Hair follicular keratinocyte (primary cell): Measurements from ENCODE around the gene ITGA11. TPM values are rescaled to one million over a fixed set of nuclear protein-coding genes. Genes with fewer than 3 reads are reported as not detected.

ENCODE experiments used
- total RNA-seq: library from RNA; depleted of rRNA; stranded (reverse); fragments of >200 nt; gene quantifications from 2 replicates; pipeline ENCODE4 v1.2.3, GENCODE V29; 2015

Gene ITGA11
- total RNA-seq: 0.08 and 0.27 TPM in 2 replicates

GRCh38 chr15:68431792-68432401, at the start of gene ITGA11:
Gene ITGA11 (minus strand): TSS chr15:68432163. CDS start chr15:68432066, 97 bp downstream.

GRCh38 chr15:68277603-68278344, 154.2 kb downstream of the ITGA11 start, which contains the start of gene FEM1B:
Gene FEM1B (plus strand): TSS chr15:68277745. CDS start chr15:68278418, 673 bp downstream.

Other genes with a start within 250 kb of the ITGA11 start
- gene CALML4, start 226.8 kb downstream of the ITGA11 start, total RNA-seq: 2.1 and 2.9 TPM in 2 replicates
- 13.4 and 33.8 TPM in 2 replicates for gene CLN6, start 202.4 kb downstream of the ITGA11 start, total RNA-seq
- gene FEM1B, start 154.4 kb downstream of the ITGA11 start, total RNA-seq: 27.1 and 40.2 TPM in 2 replicates
- gene CORO2B, start 146.8 kb upstream of the ITGA11 start, total RNA-seq: 1.0 and 4.1 TPM in 2 replicates